Liver (tissue), 3 donors: ENCODE data around the gene SPEN.
A peak's percentile ranks its signal among the peaks of the same experiment; 100 is the strongest.

Experiments used
- FOXA1 ChIP-seq: IDR thresholded peaks from 2 replicates; pipeline ENCODE4 v1.6.1; 2016; ENCODE audit warnings: antibody characterized with exemption
- JUND ChIP-seq, 2 donors: IDR thresholded peaks; 2 replicates each; pipeline ENCODE4 v1.6.1; 2016; ENCODE audit warnings: antibody characterized with exemption in 2 of 2
- RAD21 ChIP-seq, 2 donors: IDR thresholded peaks; 2 replicates each; pipeline ENCODE4 v1.6.1; 2016; ENCODE audit warnings: antibody characterized with exemption in 2 of 2, mild to moderate bottlenecking in 2 of 2
- SP1 ChIP-seq: IDR thresholded peaks from 2 replicates; pipeline ENCODE4 v1.6.1; 2018; ENCODE audit warnings: antibody characterized with exemption, mild to moderate bottlenecking
- TAF1 ChIP-seq: conservative IDR thresholded peaks from 2 replicates; pipeline ENCODE4 v1.6.1; 2016; ENCODE audit warnings: antibody characterized with exemption, mild to moderate bottlenecking
- TF ChIP-seq, protein P1 (sequence below): fragments of 150-350 bp; IDR thresholded peaks from 2 replicates; pipeline ENCODE4 v1.5.1; 2017; ENCODE audit warnings: improper control_type of control experiment, low read depth, low read length; ENCODE audit not compliant: missing input control
- TF ChIP-seq, protein P2 (sequence below): IDR thresholded peaks from 2 replicates; pipeline ENCODE4 v1.6.1; 2016; ENCODE audit warnings: antibody characterized with exemption, mild to moderate bottlenecking
- donor health status: healthy.
- donor health status: healthy.

DNA sequence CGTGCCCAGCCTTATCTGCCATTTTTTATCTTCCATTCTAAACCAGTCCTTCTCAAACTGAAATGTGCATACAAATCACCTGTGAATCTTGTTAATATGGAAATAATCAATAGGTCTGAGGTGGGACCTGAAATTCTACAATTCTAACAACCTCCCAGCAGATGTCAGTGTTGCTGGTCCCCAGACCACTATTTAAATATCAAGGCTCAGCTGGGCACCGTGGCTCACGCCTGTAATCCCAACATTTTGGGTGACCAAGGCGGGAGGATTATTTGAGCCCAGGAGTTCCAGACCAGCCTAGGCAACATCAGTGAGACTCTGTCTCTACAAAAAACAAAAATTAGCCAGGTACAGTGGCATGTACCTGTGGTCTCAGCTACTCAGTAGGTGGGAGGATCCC lies 44.1 kb upstream of the SPEN start:
- TF ChIP-seq, protein P1, sequence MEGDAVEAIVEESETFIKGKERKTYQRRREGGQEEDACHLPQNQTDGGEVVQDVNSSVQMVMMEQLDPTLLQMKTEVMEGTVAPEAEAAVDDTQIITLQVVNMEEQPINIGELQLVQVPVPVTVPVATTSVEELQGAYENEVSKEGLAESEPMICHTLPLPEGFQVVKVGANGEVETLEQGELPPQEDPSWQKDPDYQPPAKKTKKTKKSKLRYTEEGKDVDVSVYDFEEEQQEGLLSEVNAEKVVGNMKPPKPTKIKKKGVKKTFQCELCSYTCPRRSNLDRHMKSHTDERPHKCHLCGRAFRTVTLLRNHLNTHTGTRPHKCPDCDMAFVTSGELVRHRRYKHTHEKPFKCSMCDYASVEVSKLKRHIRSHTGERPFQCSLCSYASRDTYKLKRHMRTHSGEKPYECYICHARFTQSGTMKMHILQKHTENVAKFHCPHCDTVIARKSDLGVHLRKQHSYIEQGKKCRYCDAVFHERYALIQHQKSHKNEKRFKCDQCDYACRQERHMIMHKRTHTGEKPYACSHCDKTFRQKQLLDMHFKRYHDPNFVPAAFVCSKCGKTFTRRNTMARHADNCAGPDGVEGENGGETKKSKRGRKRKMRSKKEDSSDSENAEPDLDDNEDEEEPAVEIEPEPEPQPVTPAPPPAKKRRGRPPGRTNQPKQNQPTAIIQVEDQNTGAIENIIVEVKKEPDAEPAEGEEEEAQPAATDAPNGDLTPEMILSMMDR = peak; percentile 54
- peak; percentile 79 to 85 for TF ChIP-seq RAD21 (IDR thresholded peaks at IDR 0.05)
- TF ChIP-seq, protein P2, sequence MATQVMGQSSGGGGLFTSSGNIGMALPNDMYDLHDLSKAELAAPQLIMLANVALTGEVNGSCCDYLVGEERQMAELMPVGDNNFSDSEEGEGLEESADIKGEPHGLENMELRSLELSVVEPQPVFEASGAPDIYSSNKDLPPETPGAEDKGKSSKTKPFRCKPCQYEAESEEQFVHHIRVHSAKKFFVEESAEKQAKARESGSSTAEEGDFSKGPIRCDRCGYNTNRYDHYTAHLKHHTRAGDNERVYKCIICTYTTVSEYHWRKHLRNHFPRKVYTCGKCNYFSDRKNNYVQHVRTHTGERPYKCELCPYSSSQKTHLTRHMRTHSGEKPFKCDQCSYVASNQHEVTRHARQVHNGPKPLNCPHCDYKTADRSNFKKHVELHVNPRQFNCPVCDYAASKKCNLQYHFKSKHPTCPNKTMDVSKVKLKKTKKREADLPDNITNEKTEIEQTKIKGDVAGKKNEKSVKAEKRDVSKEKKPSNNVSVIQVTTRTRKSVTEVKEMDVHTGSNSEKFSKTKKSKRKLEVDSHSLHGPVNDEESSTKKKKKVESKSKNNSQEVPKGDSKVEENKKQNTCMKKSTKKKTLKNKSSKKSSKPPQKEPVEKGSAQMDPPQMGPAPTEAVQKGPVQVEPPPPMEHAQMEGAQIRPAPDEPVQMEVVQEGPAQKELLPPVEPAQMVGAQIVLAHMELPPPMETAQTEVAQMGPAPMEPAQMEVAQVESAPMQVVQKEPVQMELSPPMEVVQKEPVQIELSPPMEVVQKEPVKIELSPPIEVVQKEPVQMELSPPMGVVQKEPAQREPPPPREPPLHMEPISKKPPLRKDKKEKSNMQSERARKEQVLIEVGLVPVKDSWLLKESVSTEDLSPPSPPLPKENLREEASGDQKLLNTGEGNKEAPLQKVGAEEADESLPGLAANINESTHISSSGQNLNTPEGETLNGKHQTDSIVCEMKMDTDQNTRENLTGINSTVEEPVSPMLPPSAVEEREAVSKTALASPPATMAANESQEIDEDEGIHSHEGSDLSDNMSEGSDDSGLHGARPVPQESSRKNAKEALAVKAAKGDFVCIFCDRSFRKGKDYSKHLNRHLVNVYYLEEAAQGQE = no peak
- no peak for TF ChIP-seq TAF1
- TF ChIP-seq FOXA1 = no peak
- TF ChIP-seq SP1 = no peak
- TF ChIP-seq JUND (IDR thresholded peaks at IDR 0.05) = no peak
